Liver (tissue), 9 donors: Measurements from ENCODE around the gene ABHD2. TPM values are rescaled to one million over a fixed set of nuclear protein-coding genes. Genes with fewer than 3 reads are reported as not detected.

Source experiments
- DNase-seq: peaks from one replicate; pipeline ENCODE4 v3.0.0-alpha.2; 2017; ENCODE audit warnings: low spot score
- H3K27ac ChIP-seq, 2 donors: one replicate each; pipeline ENCODE4 v1.7.0; 2013; ENCODE audit warnings: inconsistent platforms in 2 of 2, low read length in 2 of 2, control low read depth in 1 of 2, low read depth in 1 of 2, mild to moderate bottlenecking in 1 of 2
- H3K27me3 ChIP-seq, 4 donors: one replicate each; pipeline versions ENCODE4 v1.6.1 to v1.7.0; 2013; ENCODE audit warnings: low read length in 3 of 4, inconsistent platforms in 1 of 4, mild to moderate bottlenecking in 1 of 4, moderate library complexity in 1 of 4; ENCODE audit not compliant: control insufficient read depth in 4 of 4, insufficient read depth in 4 of 4
- H3K36me3 ChIP-seq, 4 donors: one replicate each; pipeline versions ENCODE4 v1.6.1 to v1.7.0; 2013; ENCODE audit warnings: low read length in 3 of 4, mild to moderate bottlenecking in 3 of 4, low read depth in 1 of 4, moderate library complexity in 1 of 4; ENCODE audit not compliant: control insufficient read depth in 4 of 4, insufficient read depth in 3 of 4
- H3K4me1 ChIP-seq, 4 donors: one replicate each; pipeline versions ENCODE4 v1.6.1 to v1.7.0; 2013; ENCODE audit warnings: low read length in 3 of 4, mild to moderate bottlenecking in 3 of 4, moderate library complexity in 1 of 4; ENCODE audit not compliant: control insufficient read depth in 4 of 4, insufficient read depth in 4 of 4
- H3K4me3 ChIP-seq, 3 donors: one replicate each; pipeline versions ENCODE4 v1.6.1 to v1.7.0; 2013; ENCODE audit warnings: low read length in 3 of 3, control low read depth in 1 of 3, low read depth in 1 of 3, mild to moderate bottlenecking in 1 of 3
- H3K9ac ChIP-seq, 2 donors: one replicate each; pipeline ENCODE4 v1.7.0; 2013; ENCODE audit warnings: low read length in 2 of 2, mild to moderate bottlenecking in 2 of 2, moderate library complexity in 2 of 2, control low read depth in 1 of 2, low read depth in 1 of 2
- H3K9me3 ChIP-seq, 4 donors: one replicate each; pipeline versions ENCODE4 v1.6.1 to v1.7.0; 2013; ENCODE audit warnings: low read length in 3 of 4; ENCODE audit not compliant: control insufficient read depth in 4 of 4
- CTCF ChIP-seq: fragments of 150-350 bp; IDR thresholded peaks from 2 replicates; pipeline ENCODE4 v1.5.1; 2017; ENCODE audit warnings: improper control_type of control experiment, low read depth, low read length; ENCODE audit not compliant: missing input control
- EGR1 ChIP-seq, 2 donors: IDR thresholded peaks; 2 replicates each; pipeline ENCODE4 v1.6.1; 2016 to 2018; ENCODE audit warnings: antibody characterized with exemption in 2 of 2, low read depth in 2 of 2
- FOXA1 ChIP-seq: IDR thresholded peaks from 2 replicates; pipeline ENCODE4 v1.6.1; 2016; ENCODE audit warnings: antibody characterized with exemption
- FOXA2 ChIP-seq: IDR thresholded peaks from 2 replicates; pipeline ENCODE4 v1.6.1; 2016; ENCODE audit warnings: antibody characterized with exemption
- GABPA ChIP-seq, 2 donors: IDR thresholded peaks in 1 of 2; conservative IDR thresholded peaks in 1 of 2; 2 replicates each; pipeline ENCODE4 v1.6.1; 2016; ENCODE audit warnings: antibody characterized with exemption in 2 of 2, mild to moderate bottlenecking in 1 of 2, moderate library complexity in 1 of 2
- HNF4A ChIP-seq, 2 donors: conservative IDR thresholded peaks; 2 replicates each; pipeline ENCODE4 v1.6.1; 2016; ENCODE audit warnings: antibody characterized with exemption in 2 of 2, mild to moderate bottlenecking in 2 of 2
- HNF4G ChIP-seq: IDR thresholded peaks from 2 replicates; pipeline ENCODE4 v1.6.1; 2016; ENCODE audit warnings: antibody characterized with exemption
- JUND ChIP-seq, 2 donors: IDR thresholded peaks; 2 replicates each; pipeline ENCODE4 v1.6.1; 2016; ENCODE audit warnings: antibody characterized with exemption in 2 of 2
- MAX ChIP-seq: IDR thresholded peaks from 2 replicates; pipeline ENCODE4 v1.6.1; 2016; ENCODE audit warnings: antibody characterized with exemption
- NR2F2 ChIP-seq: IDR thresholded peaks from 2 replicates; pipeline ENCODE4 v1.6.1; 2016; ENCODE audit warnings: antibody characterized with exemption
- RAD21 ChIP-seq, 2 donors: IDR thresholded peaks; 2 replicates each; pipeline ENCODE4 v1.6.1; 2016; ENCODE audit warnings: antibody characterized with exemption in 2 of 2, mild to moderate bottlenecking in 2 of 2
- RXRA ChIP-seq, 2 donors: IDR thresholded peaks; 2 replicates each; pipeline ENCODE4 v1.6.1; 2017 to 2018; ENCODE audit warnings: antibody characterized with exemption in 2 of 2, mild to moderate bottlenecking in 1 of 2
- SP1 ChIP-seq: IDR thresholded peaks from 2 replicates; pipeline ENCODE4 v1.6.1; 2018; ENCODE audit warnings: antibody characterized with exemption, mild to moderate bottlenecking
- TAF1 ChIP-seq: conservative IDR thresholded peaks from 2 replicates; pipeline ENCODE4 v1.6.1; 2016; ENCODE audit warnings: antibody characterized with exemption, mild to moderate bottlenecking
- YY1 ChIP-seq: IDR thresholded peaks from 2 replicates; pipeline ENCODE4 v1.6.1; 2016; ENCODE audit warnings: antibody characterized with exemption, mild to moderate bottlenecking
- ZBTB33 ChIP-seq: IDR thresholded peaks from 2 replicates; pipeline ENCODE4 v1.6.1; 2016; ENCODE audit warnings: antibody characterized with exemption
- whole genome bisulfite sequencing: extraction: QIAGEN DNeasy Blood & Tissue Kit; methylation state at CpG from one replicate; pipeline ENCODE4 v1.1.7; 2013; 5-methylcytosine and 5-hydroxymethylcytosine counted together
- polyA plus RNA-seq, 2 donors: library from polyadenylated mRNA; stranded (reverse) in 1 of 2; unstranded in 1 of 2; fragments of 200-250 nt in 1 of 2; fragments of >200 nt in 1 of 2; fragmentation: Nextera tagmentation in 1 of 2; extraction: Ambion mirVana in 1 of 2; gene quantifications; one replicate each; pipeline versions ENCODE4 v1.2.1 to v1.2.3, GENCODE V29; 2013 to 2015
- total RNA-seq, 2 donors: library from RNA; depleted of rRNA; stranded (reverse); fragments of >200 nt; gene quantifications; one replicate each; pipeline ENCODE4 v1.2.3, GENCODE V29; 2014
- TF ChIP-seq, protein P1 (sequence below): IDR thresholded peaks from 2 replicates; pipeline ENCODE4 v1.6.1; 2016; ENCODE audit warnings: antibody characterized with exemption
- TF ChIP-seq, protein P2 (sequence below): IDR thresholded peaks from 2 replicates; pipeline ENCODE4 v1.6.1; 2016; ENCODE audit warnings: antibody characterized with exemption, mild to moderate bottlenecking
- donor health status: healthy.
- donor health status: healthy.
- donor health status: healthy.
- donor health status: healthy.
- donor health status: healthy.

ABHD2 gene
- total and polyA plus RNA-seq, 4 donors = 34.6 to 663 (median 65.1) TPM

GRCh38 chr15:89150287-89150686, 62.0 kb downstream of the ABHD2 start:
- Histone ChIP-seq H3K9me3 (no peaks in the 10 kb centered on the region), H3K9ac (no peak overlapping the region), H3K4me3 (no peak overlapping the region), H3K4me1 (peaks cover 1 to 11% (median 9%) of the 10 kb centered on the region in 4 donors), H3K27me3 (no peaks in the 10 kb centered on the region), H3K27ac (no peak overlapping the region), H3K36me3 (peaks cover 1 to 40% (median 36%) of the 10 kb centered on the region in 4 donors)
- no peak for DNase-seq
- TF ChIP-seq HNF4G (no peak), EGR1 (IDR thresholded peaks at IDR 0.05; ENCODE audit: low read depth in 2 of 2) (no peak), ZBTB33 (no peak), SP1 (no peak), HNF4A (conservative IDR thresholded peaks at IDR 0.05) (no peak), RXRA (IDR thresholded peaks at IDR 0.05) (no peak), JUND (IDR thresholded peaks at IDR 0.05) (no peak), TAF1 (no peak), YY1 (no peak), MAX (no peak), GABPA (IDR thresholded peaks at IDR 0.05 in 1 of 2, conservative IDR thresholded peaks at IDR 0.05 in 1 of 2) (no peak), RAD21 (IDR thresholded peaks at IDR 0.05) (no peak), FOXA2 (no peak), FOXA1 (no peak), CTCF (no peak), NR2F2 (no peak)
- TF ChIP-seq, protein P1, sequence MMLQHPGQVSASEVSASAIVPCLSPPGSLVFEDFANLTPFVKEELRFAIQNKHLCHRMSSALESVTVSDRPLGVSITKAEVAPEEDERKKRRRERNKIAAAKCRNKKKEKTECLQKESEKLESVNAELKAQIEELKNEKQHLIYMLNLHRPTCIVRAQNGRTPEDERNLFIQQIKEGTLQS = no peak
- TF ChIP-seq, protein P2, sequence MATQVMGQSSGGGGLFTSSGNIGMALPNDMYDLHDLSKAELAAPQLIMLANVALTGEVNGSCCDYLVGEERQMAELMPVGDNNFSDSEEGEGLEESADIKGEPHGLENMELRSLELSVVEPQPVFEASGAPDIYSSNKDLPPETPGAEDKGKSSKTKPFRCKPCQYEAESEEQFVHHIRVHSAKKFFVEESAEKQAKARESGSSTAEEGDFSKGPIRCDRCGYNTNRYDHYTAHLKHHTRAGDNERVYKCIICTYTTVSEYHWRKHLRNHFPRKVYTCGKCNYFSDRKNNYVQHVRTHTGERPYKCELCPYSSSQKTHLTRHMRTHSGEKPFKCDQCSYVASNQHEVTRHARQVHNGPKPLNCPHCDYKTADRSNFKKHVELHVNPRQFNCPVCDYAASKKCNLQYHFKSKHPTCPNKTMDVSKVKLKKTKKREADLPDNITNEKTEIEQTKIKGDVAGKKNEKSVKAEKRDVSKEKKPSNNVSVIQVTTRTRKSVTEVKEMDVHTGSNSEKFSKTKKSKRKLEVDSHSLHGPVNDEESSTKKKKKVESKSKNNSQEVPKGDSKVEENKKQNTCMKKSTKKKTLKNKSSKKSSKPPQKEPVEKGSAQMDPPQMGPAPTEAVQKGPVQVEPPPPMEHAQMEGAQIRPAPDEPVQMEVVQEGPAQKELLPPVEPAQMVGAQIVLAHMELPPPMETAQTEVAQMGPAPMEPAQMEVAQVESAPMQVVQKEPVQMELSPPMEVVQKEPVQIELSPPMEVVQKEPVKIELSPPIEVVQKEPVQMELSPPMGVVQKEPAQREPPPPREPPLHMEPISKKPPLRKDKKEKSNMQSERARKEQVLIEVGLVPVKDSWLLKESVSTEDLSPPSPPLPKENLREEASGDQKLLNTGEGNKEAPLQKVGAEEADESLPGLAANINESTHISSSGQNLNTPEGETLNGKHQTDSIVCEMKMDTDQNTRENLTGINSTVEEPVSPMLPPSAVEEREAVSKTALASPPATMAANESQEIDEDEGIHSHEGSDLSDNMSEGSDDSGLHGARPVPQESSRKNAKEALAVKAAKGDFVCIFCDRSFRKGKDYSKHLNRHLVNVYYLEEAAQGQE = no peak
- WGBS = 85% methylated on average over 3 of the region's 3 CpGs
